K562 (cell line): ENCODE results near the gene SIM2.

Experiments used
- HNRNPLL ChIP-seq: fragments of 200-400 bp; formaldehyde crosslinking; IDR thresholded peaks from 2 replicates; pipeline ENCODE4 v1.6.1; 2017; ENCODE audit warnings: low read length, low read depth, mild to moderate bottlenecking; ENCODE audit not compliant: poor library complexity, severe bottlenecking
- OTX1 ChIP-seq: fragments of 450-650 bp; formaldehyde crosslinking; IDR thresholded peaks from 2 replicates; pipeline ENCODE4 v1.4.0; 2022; ENCODE audit warnings: mild to moderate bottlenecking
- RBM17 ChIP-seq: fragments of 200-400 bp; formaldehyde crosslinking; IDR thresholded peaks from 2 replicates; pipeline ENCODE4 v1.6.1; 2017; ENCODE audit warnings: low read depth, mild to moderate bottlenecking, low read length, borderline replicate concordance
- ZNF133 ChIP-seq: fragments of 250-450 bp; sonication (Bioruptor Pico); IDR thresholded peaks from 2 replicates; pipeline ENCODE4 v1.4.0; 2020; ENCODE audit warnings: mild to moderate bottlenecking
- TF ChIP-seq, protein P1 (sequence below), 3 experiments: IDR thresholded peaks in 2 of 3; conservative IDR thresholded peaks in 1 of 3; 2 replicates each; pipeline ENCODE4 v1.5.1; 2011 to 2012; ENCODE audit warnings: low read length in 3 of 3, mild to moderate bottlenecking in 3 of 3, control low read depth in 2 of 3, improper control_type of control experiment in 1 of 3, inconsistent platforms in 1 of 3, low read depth in 1 of 3, mixed read lengths in 1 of 3, moderate library complexity in 1 of 3; ENCODE audit not compliant: insufficient read depth in 2 of 3
- TF ChIP-seq, protein P2 (sequence below): sonication (generic); formaldehyde crosslinking; IDR thresholded peaks from 2 replicates; pipeline ENCODE4 v1.9.0; 2022; ENCODE audit warnings: mild to moderate bottlenecking, missing genetic modification reagents
- TF ChIP-seq, protein P3 (sequence below), 2 experiments: fragments of 450-650 bp in 1 of 2; sonication (generic) in 1 of 2; formaldehyde crosslinking in 1 of 2; IDR thresholded peaks; 2 replicates each; pipeline versions ENCODE4 v1.7.1 to v1.9.0; 2016 to 2022; ENCODE audit warnings: inconsistent platforms in 1 of 2, mild to moderate bottlenecking in 1 of 2, missing genetic modification reagents in 1 of 2

DNA sequence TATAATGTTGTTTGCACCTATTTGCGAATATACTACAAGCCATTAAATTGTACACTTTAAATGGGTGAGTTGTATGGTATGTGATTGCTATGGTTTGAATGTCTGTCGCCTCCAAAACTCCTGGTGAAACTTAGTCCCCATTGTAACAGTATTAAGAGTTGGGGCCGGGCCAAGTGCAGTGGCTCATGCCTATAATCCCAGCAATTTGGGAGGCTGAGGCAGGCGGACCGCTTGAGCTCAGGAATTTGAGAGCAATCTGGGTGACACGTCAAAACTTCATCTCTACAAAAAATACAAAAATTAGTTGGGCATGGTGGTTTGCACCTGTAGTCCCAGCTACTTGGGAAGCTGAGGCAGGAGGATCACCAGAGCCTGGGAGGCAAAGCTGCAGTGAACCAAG is 12.0 kb upstream of the SIM2 start:
- TF ChIP-seq, protein P1, sequence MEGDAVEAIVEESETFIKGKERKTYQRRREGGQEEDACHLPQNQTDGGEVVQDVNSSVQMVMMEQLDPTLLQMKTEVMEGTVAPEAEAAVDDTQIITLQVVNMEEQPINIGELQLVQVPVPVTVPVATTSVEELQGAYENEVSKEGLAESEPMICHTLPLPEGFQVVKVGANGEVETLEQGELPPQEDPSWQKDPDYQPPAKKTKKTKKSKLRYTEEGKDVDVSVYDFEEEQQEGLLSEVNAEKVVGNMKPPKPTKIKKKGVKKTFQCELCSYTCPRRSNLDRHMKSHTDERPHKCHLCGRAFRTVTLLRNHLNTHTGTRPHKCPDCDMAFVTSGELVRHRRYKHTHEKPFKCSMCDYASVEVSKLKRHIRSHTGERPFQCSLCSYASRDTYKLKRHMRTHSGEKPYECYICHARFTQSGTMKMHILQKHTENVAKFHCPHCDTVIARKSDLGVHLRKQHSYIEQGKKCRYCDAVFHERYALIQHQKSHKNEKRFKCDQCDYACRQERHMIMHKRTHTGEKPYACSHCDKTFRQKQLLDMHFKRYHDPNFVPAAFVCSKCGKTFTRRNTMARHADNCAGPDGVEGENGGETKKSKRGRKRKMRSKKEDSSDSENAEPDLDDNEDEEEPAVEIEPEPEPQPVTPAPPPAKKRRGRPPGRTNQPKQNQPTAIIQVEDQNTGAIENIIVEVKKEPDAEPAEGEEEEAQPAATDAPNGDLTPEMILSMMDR (IDR thresholded peaks at IDR 0.05 in 2 of 3, conservative IDR thresholded peaks at IDR 0.05 in 1 of 3; ENCODE audit: insufficient read depth in 2 of 3, low read depth in 1 of 3, low read length in 3 of 3), result no peak
- TF ChIP-seq OTX1 (CRISPR knock-in tag) (no peak), HNRNPLL (no peak), ZNF133 (CRISPR knock-in tag) (no peak), RBM17 (no peak)
- TF ChIP-seq, protein P2, sequence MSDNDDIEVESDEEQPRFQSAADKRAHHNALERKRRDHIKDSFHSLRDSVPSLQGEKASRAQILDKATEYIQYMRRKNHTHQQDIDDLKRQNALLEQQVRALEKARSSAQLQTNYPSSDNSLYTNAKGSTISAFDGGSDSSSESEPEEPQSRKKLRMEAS (CRISPR knock-in tag), result no peak
- TF ChIP-seq, protein P3, sequence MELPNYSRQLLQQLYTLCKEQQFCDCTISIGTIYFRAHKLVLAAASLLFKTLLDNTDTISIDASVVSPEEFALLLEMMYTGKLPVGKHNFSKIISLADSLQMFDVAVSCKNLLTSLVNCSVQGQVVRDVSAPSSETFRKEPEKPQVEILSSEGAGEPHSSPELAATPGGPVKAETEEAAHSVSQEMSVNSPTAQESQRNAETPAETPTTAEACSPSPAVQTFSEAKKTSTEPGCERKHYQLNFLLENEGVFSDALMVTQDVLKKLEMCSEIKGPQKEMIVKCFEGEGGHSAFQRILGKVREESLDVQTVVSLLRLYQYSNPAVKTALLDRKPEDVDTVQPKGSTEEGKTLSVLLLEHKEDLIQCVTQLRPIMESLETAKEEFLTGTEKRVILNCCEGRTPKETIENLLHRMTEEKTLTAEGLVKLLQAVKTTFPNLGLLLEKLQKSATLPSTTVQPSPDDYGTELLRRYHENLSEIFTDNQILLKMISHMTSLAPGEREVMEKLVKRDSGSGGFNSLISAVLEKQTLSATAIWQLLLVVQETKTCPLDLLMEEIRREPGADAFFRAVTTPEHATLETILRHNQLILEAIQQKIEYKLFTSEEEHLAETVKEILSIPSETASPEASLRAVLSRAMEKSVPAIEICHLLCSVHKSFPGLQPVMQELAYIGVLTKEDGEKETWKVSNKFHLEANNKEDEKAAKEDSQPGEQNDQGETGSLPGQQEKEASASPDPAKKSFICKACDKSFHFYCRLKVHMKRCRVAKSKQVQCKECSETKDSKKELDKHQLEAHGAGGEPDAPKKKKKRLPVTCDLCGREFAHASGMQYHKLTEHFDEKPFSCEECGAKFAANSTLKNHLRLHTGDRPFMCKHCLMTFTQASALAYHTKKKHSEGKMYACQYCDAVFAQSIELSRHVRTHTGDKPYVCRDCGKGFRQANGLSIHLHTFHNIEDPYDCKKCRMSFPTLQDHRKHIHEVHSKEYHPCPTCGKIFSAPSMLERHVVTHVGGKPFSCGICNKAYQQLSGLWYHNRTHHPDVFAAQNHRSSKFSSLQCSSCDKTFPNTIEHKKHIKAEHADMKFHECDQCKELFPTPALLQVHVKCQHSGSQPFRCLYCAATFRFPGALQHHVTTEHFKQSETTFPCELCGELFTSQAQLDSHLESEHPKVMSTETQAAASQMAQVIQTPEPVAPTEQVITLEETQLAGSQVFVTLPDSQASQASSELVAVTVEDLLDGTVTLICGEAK (IDR thresholded peaks at IDR 0.05), result no peak
- TF ChIP-seq, protein P3 (CRISPR knock-in tag; IDR thresholded peaks at IDR 0.05), result no peak
